ENCODE measurements around the gene JMJD1C.

GRCh38 chr10:63169624-63170023, 296.2 kb downstream of the JMJD1C start:
- TF ChIP-seq CTCF (IDR thresholded peaks at IDR 0.05; ENCODE audit: low read depth, low read length, poor library complexity, severe bottlenecking) (no peak), EZH2phosphoT487 (IDR thresholded peaks at IDR 0.05; ENCODE audit: borderline replicate concordance, low read length) (no peak)
